HEK293 (cell line): Measurements from ENCODE around the gene AGO1.
"Not testable (repeated sequence)": the region's sequence is repeated elsewhere in the genome, so short reads cannot be mapped to it uniquely, and the experiment has no call there.

ENCODE experiments used
- CTCF ChIA-PET: fragments of 350-600 bp; formaldehyde crosslinking; extraction: SDS; loops from one replicate; lab custom pipeline; 2021; ENCODE audit warnings: antibody characterized with exemption; lab: Yijun Ruan, JAX
- POLR2A ChIA-PET: fragments of 300-600 bp; formaldehyde crosslinking; extraction: SDS; loops from one replicate; lab custom pipeline; 2020; ENCODE audit warnings: antibody characterized with exemption, inconsistent platforms; lab: Yijun Ruan, JAX
- H3K27ac ChIP-seq: fragments of 200-500 bp; sonication (Bioruptor generic); 2 replicates; pipeline ENCODE4 v1.5.1; 2014; ENCODE audit warnings: low read depth, low read length, control low read depth, inconsistent platforms; ENCODE audit errors: extremely low read depth
- H3K36me3 ChIP-seq, 2 experiments: fragments of 200-500 bp in 1 of 2; sonication (Bioruptor generic) in 1 of 2; 1 replicate in 1 of 2; 2 replicates in 1 of 2; pipeline ENCODE4 v1.5.1; 2014 to 2017; ENCODE audit warnings: inconsistent platforms in 2 of 2, low read length in 2 of 2; ENCODE audit not compliant: control insufficient read depth in 2 of 2, insufficient read depth in 1 of 2
- H3K4me1 ChIP-seq: fragments of 200-500 bp; sonication (Bioruptor generic); 2 replicates; pipeline ENCODE4 v1.5.1; 2014; ENCODE audit warnings: mild to moderate bottlenecking, low read length, inconsistent platforms; ENCODE audit not compliant: control insufficient read depth, insufficient read depth
- H3K4me3 ChIP-seq: 2 replicates; pipeline ENCODE4 v1.5.1; 2011; ENCODE audit warnings: low read depth, mild to moderate bottlenecking, control low read depth, low read length, moderate library complexity
- H3K9me3 ChIP-seq: fragments of 200-500 bp; sonication (Bioruptor generic); 2 replicates; pipeline ENCODE4 v1.5.1; 2014; ENCODE audit warnings: low read depth, low read length, inconsistent platforms; ENCODE audit not compliant: control insufficient read depth, insufficient read depth
- ELK4 ChIP-seq: IDR thresholded peaks from 2 replicates; pipeline ENCODE4 v1.6.1; 2011; ENCODE audit warnings: mild to moderate bottlenecking, low read depth, low read length, borderline replicate concordance
- HIC1 ChIP-seq: fragments of 450-650 bp; formaldehyde crosslinking; IDR thresholded peaks from 2 replicates; pipeline ENCODE4 v1.5.1; 2016; ENCODE audit warnings: missing biosample characterization, missing genetic modification characterization
- PRDM10 ChIP-seq: fragments of 450-650 bp; formaldehyde crosslinking; IDR thresholded peaks from 2 replicates; pipeline ENCODE4 v1.5.1; 2016; ENCODE audit warnings: missing biosample characterization, missing genetic modification characterization
- SETDB1 ChIP-seq: IDR thresholded peaks from one replicate; pipeline ENCODE4 v1.6.1; 2017; ENCODE audit warnings: mild to moderate bottlenecking, low read length, moderate library complexity, mixed read lengths; ENCODE audit not compliant: insufficient read length
- YY1 ChIP-seq: fragments of 450-650 bp; formaldehyde crosslinking; IDR thresholded peaks from 2 replicates; pipeline ENCODE4 v1.5.1; 2018; ENCODE audit warnings: missing biosample characterization, missing genetic modification characterization
- ZBTB8A ChIP-seq: fragments of 450-650 bp; formaldehyde crosslinking; IDR thresholded peaks from 2 replicates; pipeline ENCODE4 v1.5.1; 2016; ENCODE audit warnings: missing biosample characterization, missing genetic modification characterization
- ZNF202 ChIP-seq: fragments of 450-650 bp; formaldehyde crosslinking; IDR thresholded peaks from 2 replicates; pipeline ENCODE4 v1.5.1; 2016; ENCODE audit warnings: missing biosample characterization, missing genetic modification characterization, borderline replicate concordance
- ZNF248 ChIP-seq: fragments of 450-650 bp; formaldehyde crosslinking; IDR thresholded peaks from 2 replicates; pipeline ENCODE4 v1.5.1; 2017; ENCODE audit warnings: missing biosample characterization, missing genetic modification characterization
- ZNF324 ChIP-seq: fragments of 450-650 bp; formaldehyde crosslinking; IDR thresholded peaks from 2 replicates; pipeline ENCODE4 v1.5.1; 2016; ENCODE audit warnings: missing biosample characterization, missing genetic modification characterization
- ZNF394 ChIP-seq: fragments of 450-650 bp; formaldehyde crosslinking; IDR thresholded peaks from 2 replicates; pipeline ENCODE4 v1.5.1; 2016; ENCODE audit warnings: missing biosample characterization, missing genetic modification characterization, mild to moderate bottlenecking, moderate library complexity, borderline replicate concordance
- ZNF514 ChIP-seq: fragments of 450-650 bp; formaldehyde crosslinking; IDR thresholded peaks from 2 replicates; pipeline ENCODE4 v1.5.1; 2016; ENCODE audit warnings: missing biosample characterization, missing genetic modification characterization
- ZNF529 ChIP-seq: fragments of 450-650 bp; formaldehyde crosslinking; IDR thresholded peaks from 2 replicates; pipeline ENCODE4 v1.5.1; 2017; ENCODE audit warnings: missing genetic modification characterization, missing biosample characterization; ENCODE audit not compliant: insufficient replicate concordance
- ZNF544 ChIP-seq: fragments of 450-650 bp; formaldehyde crosslinking; IDR thresholded peaks from 2 replicates; pipeline ENCODE4 v1.5.0; 2017; ENCODE audit warnings: missing biosample characterization, missing genetic modification characterization
- ZNF548 ChIP-seq: fragments of 450-650 bp; formaldehyde crosslinking; IDR thresholded peaks from 2 replicates; pipeline ENCODE4 v1.5.1; 2016; ENCODE audit warnings: missing biosample characterization, missing genetic modification characterization
- ZNF561 ChIP-seq: fragments of 450-650 bp; IDR thresholded peaks from 2 replicates; pipeline ENCODE4 v1.5.1; 2018; ENCODE audit warnings: missing biosample characterization, missing genetic modification characterization, borderline replicate concordance
- ZNF610 ChIP-seq: fragments of 450-650 bp; formaldehyde crosslinking; IDR thresholded peaks from 2 replicates; pipeline ENCODE4 v1.5.1; 2016; ENCODE audit warnings: missing biosample characterization, missing genetic modification characterization, borderline replicate concordance
- ZNF621 ChIP-seq: fragments of 450-650 bp; formaldehyde crosslinking; IDR thresholded peaks from 2 replicates; pipeline ENCODE4 v1.5.1; 2017; ENCODE audit warnings: missing biosample characterization, missing genetic modification characterization
- ZNF629 ChIP-seq: fragments of 450-650 bp; formaldehyde crosslinking; IDR thresholded peaks from 2 replicates; pipeline ENCODE4 v1.5.1; 2017; ENCODE audit warnings: missing biosample characterization, missing genetic modification characterization

AGO1 gene

GRCh38 chr1:35863881-35864625, 19.0 kb upstream of the AGO1 start (continued):
- no peak for TF ChIP-seq PRDM10 (tag by site-specific recombination)
- TF ChIP-seq ZNF529 (tag by site-specific recombination), result no peak
- TF ChIP-seq ZNF248 (tag by site-specific recombination), result no peak

- ChIA-PET CTCF (interaction anchor here (0.7 kb wide), 1 partner anchor 207 kb away, joined by 4 read pairs; no protein-coding TSS in a partner anchor), POLR2A (no interaction called here)
- H3K36me3 ChIP-seq, result no peaks in the 10 kb centered on the region
- H3K9me3 ChIP-seq, result no peaks in the 10 kb centered on the region
- no peak for TF ChIP-seq SETDB1
- no peak for TF ChIP-seq ZNF514 (tag by site-specific recombination)
- no peak for TF ChIP-seq ZNF629 (tag by site-specific recombination)
- no peak for TF ChIP-seq ZNF610
- no peak for TF ChIP-seq ZBTB8A (tag by site-specific recombination)
- no peak for TF ChIP-seq ZNF202 (tag by site-specific recombination)
- no peak for TF ChIP-seq ZNF561 (tag by site-specific recombination)
- no peak for TF ChIP-seq YY1
- H3K4me1 ChIP-seq, result no peaks in the 10 kb centered on the region
- H3K27ac ChIP-seq, result no peak overlapping the region
- H3K4me3 ChIP-seq, result no peak overlapping the region
These were observed 18.2 kb upstream of the AGO1 start for GRCh38 chr1:35864813-35865212.

- H3K4me3 ChIP-seq, result no peak overlapping the region
- POLR2A ChIA-PET, result no interaction called here
- H3K9me3 ChIP-seq, result no peaks in the 10 kb centered on the region
- TF ChIP-seq ZNF544 (tag by site-specific recombination) (no peak), ZNF324 (tag by site-specific recombination) (no peak), ZNF394 (tag by site-specific recombination) (no peak), HIC1 (tag by site-specific recombination) (no peak), ZNF621 (tag by site-specific recombination) (no peak), ZNF548 (tag by site-specific recombination) (no peak), ELK4 (no peak)
- TF ChIP-seq, all 188 proteins: peak for 0
- CTCF ChIA-PET, result no interaction called here
- H3K27ac ChIP-seq, result no peak overlapping the region
- H3K4me1 ChIP-seq, result no peaks in the 10 kb centered on the region
- H3K36me3 ChIP-seq, result no peaks in the 10 kb centered on the region
These were observed 16.0 kb upstream of the AGO1 start for GRCh38 chr1:35866991-35867390.

- H3K4me1 ChIP-seq, H3K27ac ChIP-seq, H3K36me3 ChIP-seq, H3K9me3 ChIP-seq, CTCF ChIA-PET, H3K4me3 ChIP-seq: not testable (repeated sequence)
- POLR2A ChIA-PET, result interaction anchor here (0.6 kb wide), 2 partner anchors 16 to 210 kb away, joined by 3 read pairs; no protein-coding TSS in a partner anchor
These were observed 13.6 kb upstream of the AGO1 start for GRCh38 chr1:35869245-35869950.
